Measurements from ENCODE around the gene GDPD5. TPM values are rescaled to one million over a fixed set of nuclear protein-coding genes. Genes with fewer than 3 reads are reported as not detected.

GDPD5 gene
- total RNA-seq, 1 experiment from 2014 or later = 12.2 TPM

GRCh38 chr11:75423721-75424120, 102.0 kb downstream of the GDPD5 start (continued):
- TF ChIP-seq IRF2 (CRISPR knock-in tag; IDR thresholded peaks at IDR 0.05; ENCODE audit: borderline replicate concordance, low read depth) (no peak), HMGA2 (CRISPR knock-in tag; IDR thresholded peaks at IDR 0.05) (no peak), TEAD4 (CRISPR knock-in tag; IDR thresholded peaks at IDR 0.05) (no peak)

GRCh38 chr11:75422248-75423231, 103.2 kb downstream of the GDPD5 start:
- no peaks in the 10 kb centered on the region for H3K9me3 Mint-ChIP-seq
- POLR2A ChIA-PET = no interaction called here
- peaks cover 21% of the 10 kb centered on the region for H3K36me3 Mint-ChIP-seq
- H3K27ac Mint-ChIP-seq = no peak overlapping the region
- H3K4me3 Mint-ChIP-seq = no peak overlapping the region
- CTCF ChIA-PET = interaction anchor here (0.6 to 1.3 kb wide), 5 partner anchors 10 to 142 kb away, joined by 3 to 5 read pairs (median 3); no protein-coding TSS in a partner anchor
- ATAC-seq = no peak
- peaks cover 14% of the 10 kb centered on the region for H3K4me1 Mint-ChIP-seq
- H3K27me3 Mint-ChIP-seq (ENCODE audit: low read depth) = peaks cover 18% of the 10 kb centered on the region
- TF ChIP-seq ARID4B (CRISPR knock-in tag; IDR thresholded peaks at IDR 0.05; ENCODE audit: borderline replicate concordance) (no peak), ZNF423 (CRISPR knock-in tag; IDR thresholded peaks at IDR 0.05) (no peak), ZNF219 (CRISPR knock-in tag; IDR thresholded peaks at IDR 0.05; ENCODE audit: borderline replicate concordance) (no peak)
- DNase-seq (ENCODE audit: low spot score) = no peak

DNA sequence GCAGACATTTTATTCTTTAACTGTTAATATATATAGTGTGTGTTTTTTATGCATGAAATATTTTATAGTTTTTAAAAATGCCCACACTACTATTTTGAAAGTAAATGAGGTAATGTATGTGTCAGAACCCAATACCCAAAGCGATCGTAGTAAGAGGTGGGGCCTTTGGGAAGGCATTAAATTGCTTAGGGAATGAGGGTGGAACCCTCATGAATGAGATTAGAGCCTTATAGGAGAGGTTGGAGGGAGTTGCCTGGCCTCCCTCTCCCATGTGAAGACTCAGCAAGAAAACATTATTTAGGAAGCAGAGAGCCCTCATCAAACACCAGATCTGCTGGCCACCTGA, 103.9 kb downstream of the GDPD5 start:
- DNase-seq (ENCODE audit: low spot score) (no peak), ATAC-seq (no peak)
- Mint-ChIP-seq H3K4me1 (peaks cover 13% of the 10 kb centered on the region), H3K4me3 (no peak overlapping the region), H3K9me3 (no peaks in the 10 kb centered on the region), H3K36me3 (peaks cover 23% of the 10 kb centered on the region), H3K27me3 (ENCODE audit: low read depth) (peaks cover 12% of the 10 kb centered on the region), H3K27ac (no peak overlapping the region)
- CTCF ChIA-PET = interaction anchor here (0.9 to 1.3 kb wide), 2 partner anchors 10 to 142 kb away, joined by 3 to 5 read pairs; no protein-coding TSS in a partner anchor
- POLR2A ChIA-PET = no interaction called here
- TF ChIP-seq ATF3 (CRISPR knock-in tag; conservative IDR thresholded peaks at IDR 0.05) (no peak), SOX15 (CRISPR knock-in tag; IDR thresholded peaks at IDR 0.05) (no peak), RELA (CRISPR knock-in tag; IDR thresholded peaks at IDR 0.05; ENCODE audit: borderline replicate concordance) (no peak), GRHL2 (CRISPR knock-in tag; IDR thresholded peaks at IDR 0.05; ENCODE audit: insufficient replicate concordance, severe bottlenecking) (no peak), E2F5 (CRISPR knock-in tag; IDR thresholded peaks at IDR 0.05) (no peak), ZNF219 (CRISPR knock-in tag; IDR thresholded peaks at IDR 0.05; ENCODE audit: borderline replicate concordance) (no peak), ETV6 (CRISPR knock-in tag; IDR thresholded peaks at IDR 0.05) (no peak), ZBTB21 (CRISPR knock-in tag; IDR thresholded peaks at IDR 0.05; ENCODE audit: borderline replicate concordance) (no peak), NR3C1 (CRISPR knock-in tag; conservative IDR thresholded peaks at IDR 0.05; ENCODE audit: low read depth) (no peak), NFE2L1 (CRISPR knock-in tag; IDR thresholded peaks at IDR 0.05) (no peak), CREB1 (CRISPR knock-in tag; IDR thresholded peaks at IDR 0.05) (no peak), MXD4 (CRISPR knock-in tag; IDR thresholded peaks at IDR 0.05; ENCODE audit: borderline replicate concordance) (no peak), OVOL2 (CRISPR knock-in tag; IDR thresholded peaks at IDR 0.05; ENCODE audit: borderline replicate concordance) (no peak), JAZF1 (CRISPR knock-in tag; IDR thresholded peaks at IDR 0.05) (no peak), JUN (CRISPR knock-in tag; IDR thresholded peaks at IDR 0.05) (no peak)
- TF ChIP-seq, protein P1, sequence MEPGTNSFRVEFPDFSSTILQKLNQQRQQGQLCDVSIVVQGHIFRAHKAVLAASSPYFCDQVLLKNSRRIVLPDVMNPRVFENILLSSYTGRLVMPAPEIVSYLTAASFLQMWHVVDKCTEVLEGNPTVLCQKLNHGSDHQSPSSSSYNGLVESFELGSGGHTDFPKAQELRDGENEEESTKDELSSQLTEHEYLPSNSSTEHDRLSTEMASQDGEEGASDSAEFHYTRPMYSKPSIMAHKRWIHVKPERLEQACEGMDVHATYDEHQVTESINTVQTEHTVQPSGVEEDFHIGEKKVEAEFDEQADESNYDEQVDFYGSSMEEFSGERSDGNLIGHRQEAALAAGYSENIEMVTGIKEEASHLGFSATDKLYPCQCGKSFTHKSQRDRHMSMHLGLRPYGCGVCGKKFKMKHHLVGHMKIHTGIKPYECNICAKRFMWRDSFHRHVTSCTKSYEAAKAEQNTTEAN (CRISPR knock-in tag; IDR thresholded peaks at IDR 0.05) = no peak
- TF ChIP-seq, protein P2, sequence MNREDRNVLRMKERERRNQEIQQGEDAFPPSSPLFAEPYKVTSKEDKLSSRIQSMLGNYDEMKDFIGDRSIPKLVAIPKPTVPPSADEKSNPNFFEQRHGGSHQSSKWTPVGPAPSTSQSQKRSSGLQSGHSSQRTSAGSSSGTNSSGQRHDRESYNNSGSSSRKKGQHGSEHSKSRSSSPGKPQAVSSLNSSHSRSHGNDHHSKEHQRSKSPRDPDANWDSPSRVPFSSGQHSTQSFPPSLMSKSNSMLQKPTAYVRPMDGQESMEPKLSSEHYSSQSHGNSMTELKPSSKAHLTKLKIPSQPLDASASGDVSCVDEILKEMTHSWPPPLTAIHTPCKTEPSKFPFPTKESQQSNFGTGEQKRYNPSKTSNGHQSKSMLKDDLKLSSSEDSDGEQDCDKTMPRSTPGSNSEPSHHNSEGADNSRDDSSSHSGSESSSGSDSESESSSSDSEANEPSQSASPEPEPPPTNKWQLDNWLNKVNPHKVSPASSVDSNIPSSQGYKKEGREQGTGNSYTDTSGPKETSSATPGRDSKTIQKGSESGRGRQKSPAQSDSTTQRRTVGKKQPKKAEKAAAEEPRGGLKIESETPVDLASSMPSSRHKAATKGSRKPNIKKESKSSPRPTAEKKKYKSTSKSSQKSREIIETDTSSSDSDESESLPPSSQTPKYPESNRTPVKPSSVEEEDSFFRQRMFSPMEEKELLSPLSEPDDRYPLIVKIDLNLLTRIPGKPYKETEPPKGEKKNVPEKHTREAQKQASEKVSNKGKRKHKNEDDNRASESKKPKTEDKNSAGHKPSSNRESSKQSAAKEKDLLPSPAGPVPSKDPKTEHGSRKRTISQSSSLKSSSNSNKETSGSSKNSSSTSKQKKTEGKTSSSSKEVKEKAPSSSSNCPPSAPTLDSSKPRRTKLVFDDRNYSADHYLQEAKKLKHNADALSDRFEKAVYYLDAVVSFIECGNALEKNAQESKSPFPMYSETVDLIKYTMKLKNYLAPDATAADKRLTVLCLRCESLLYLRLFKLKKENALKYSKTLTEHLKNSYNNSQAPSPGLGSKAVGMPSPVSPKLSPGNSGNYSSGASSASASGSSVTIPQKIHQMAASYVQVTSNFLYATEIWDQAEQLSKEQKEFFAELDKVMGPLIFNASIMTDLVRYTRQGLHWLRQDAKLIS (CRISPR knock-in tag; IDR thresholded peaks at IDR 0.05; ENCODE audit: borderline replicate concordance) = no peak
